T follicular helper cell (primary cell): ENCODE results near the gene HPCAL1.
"Not testable (repeated sequence)": the region's sequence is repeated elsewhere in the genome, so short reads cannot be mapped to it uniquely, and the experiment has no call there.

Source experiments
- DNase-seq: peaks from one replicate; pipeline ENCODE4 v3.0.0-alpha.2; 2020; ENCODE audit warnings: low read depth

HPCAL1 gene

DNA sequence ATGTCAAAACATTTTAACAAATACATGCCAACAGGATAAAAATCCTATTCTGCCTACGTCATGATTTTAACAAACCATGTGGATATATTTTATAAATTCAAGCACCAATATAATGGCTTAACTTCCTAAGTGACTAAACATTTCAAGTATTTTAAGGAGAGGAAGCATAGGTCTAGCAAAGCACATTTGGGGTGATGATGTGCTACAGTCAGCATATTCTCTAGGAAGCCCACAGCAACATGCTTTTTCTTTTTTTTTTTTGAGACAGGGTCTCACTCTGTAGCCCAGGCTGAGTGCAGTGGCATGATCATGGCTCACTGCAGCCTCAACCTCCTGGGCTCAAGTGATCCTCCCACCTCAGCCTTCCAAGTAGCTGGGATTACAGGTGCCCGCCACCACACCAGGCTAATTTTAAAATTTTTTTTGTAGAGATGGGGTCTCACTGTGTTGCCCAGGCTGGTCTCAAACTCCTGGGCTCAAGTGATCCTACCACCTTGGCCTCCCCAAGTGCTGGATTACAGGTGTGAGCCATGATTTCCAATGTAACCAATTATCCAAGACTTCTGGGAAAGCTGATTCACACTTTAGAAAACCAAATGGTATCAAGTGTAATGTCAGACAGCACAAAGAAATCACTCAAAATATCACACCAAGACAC is 139.9 kb downstream of the HPCAL1 start:
- not testable (repeated sequence) for DNase-seq

DNA sequence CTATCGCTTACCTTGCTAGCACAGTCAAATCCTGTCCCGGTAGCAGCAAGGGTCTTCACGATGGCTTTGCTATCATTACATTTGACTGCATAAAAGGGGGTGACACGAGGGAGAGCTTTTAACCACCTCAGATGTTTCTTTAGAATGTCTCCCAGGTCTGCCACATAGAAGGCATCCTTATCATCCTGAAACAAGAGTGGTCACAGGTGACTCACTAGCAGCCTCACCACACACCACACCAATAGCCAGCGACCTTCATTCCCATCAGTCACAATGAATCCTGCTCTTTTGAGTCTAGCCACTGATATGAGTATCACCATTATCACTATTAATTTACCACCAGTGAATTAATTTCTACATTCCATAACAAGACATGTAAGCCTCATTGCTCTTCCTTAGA is 141.8 kb downstream of the HPCAL1 start:
- no peak for DNase-seq

DNA sequence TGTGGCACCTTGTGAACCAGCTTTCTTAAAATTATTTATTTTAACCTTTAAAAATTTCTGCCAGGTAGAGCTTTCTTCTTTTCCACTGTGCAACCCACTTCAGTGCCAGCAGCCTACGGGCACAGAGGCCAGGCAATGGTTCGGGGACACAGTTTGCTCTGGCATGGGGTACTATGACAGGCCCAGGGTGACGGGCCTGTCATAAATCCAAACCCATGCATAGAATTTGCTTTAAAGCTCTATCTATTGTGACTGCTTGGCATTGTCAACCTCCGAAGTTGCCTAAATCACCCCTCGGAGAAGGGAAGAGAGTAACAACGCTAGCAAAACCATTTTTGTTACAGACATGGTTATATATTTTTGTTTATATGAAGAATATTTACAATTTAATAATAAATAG is 143.9 kb downstream of the HPCAL1 start:
- DNase-seq = no peak

DNA sequence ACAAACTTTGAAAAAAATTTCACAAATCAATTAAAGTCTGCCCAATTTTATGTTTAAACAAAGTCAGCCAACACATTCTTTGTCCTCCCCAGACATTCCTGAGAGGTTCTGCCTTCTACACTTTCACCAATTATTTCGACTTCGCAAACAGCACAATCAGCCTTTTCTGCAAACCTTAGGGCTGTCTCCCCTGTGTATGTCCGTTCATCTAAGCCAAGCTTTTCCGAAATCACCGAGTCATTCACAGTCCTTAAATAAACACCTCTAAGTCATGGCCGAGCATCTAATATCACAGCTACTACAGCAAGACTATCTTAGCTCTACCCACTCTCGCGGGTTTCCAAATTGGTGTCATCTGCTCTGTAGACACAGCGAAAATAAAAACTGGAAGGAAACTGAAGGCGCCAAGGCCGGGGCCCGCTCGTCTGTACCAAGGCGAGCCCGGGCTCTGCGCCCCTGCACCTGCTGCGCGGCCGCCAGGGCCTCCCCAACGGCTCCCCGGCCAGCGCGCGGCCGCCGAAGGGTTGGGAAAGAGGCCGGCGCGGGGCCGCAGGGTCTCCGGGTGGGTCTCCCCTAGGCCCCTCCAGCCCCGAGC is 144.7 kb downstream of the HPCAL1 start:
- peak; percentile 19 for DNase-seq

DNA sequence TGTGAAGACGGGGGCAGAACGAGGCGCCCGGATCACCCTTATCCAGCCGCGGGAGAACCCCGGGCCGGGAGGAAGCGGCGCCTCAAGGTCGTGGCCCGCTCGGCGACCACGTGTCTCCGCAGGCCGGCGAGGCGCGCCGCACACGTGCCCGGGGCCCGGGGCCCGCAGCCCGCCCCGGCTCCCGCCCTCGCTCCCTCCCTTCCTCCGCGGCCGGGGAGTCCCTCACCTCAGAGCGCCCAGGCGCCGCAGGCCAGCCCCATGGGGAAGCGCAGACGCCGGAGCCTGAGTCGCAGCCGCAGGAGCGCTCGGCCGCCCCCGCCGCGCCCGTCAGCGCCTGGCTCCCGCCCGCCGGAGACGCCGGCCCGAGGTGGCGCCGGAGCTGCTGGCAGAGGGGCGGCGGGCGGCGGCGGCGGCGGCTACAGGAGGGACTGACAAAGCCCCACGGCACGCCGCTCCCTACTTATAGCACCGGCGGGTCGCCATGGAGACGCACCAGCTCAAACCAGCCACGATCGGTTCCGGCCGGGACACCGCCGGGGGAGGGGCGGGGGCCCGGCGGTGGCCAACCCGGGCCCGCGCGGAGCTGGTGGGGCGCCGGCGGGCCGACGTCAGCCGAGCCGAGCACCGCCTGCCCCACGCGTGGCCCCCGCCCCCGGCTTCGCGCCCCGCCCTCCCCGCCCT is 145.3 kb downstream of the HPCAL1 start, which contains the start of gene ODC1:
ODC1 (minus strand) TSS at position 433 of the 681 bp plus-strand sequence. CDS start 3,295 bp downstream, outside the sequence.
- peak; percentile 97 for DNase-seq

DNA sequence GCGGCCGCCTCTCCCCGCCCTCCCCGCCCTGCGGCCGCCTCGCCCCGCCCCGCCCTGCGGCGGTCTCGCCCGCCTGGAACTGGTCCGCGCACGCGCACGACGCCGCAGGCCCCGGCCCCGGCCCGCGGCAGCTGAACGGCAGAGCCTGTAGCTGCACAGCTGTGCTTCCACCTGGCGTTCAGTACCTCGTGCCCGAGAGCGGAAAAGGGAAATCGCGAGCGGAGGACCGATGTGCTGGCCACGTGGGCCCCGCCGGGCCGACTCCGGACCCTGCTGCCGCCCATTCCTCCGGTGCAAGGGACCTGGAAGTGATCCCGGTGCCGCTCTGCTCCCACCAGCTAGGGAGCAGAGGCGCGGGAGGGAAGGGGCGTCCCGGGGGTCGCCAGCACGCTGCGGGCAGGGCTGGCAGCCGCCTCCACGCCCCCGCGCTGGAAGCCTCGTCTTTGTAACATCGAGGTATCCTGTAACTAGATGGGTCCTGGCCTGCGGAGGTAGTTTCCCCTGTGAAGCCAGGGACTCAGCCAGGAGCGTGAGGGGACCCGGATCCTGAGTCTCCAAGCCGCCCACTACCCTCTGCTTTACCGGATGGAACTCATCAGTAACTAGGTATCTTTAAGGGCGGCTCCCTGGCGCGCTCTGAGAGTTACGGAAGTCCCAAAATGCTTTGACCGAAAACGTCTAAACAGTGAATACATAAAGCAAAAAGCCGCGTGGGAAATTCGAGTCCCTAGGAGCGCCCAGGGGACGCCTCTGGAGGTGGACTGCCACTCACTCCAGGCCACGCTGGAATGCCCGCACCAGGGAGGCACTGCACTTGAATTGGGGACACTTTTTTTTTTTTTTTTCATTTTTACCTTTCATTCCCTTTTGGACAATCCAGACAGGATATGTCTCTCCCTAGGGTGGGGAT is 146.1 kb downstream of the HPCAL1 start:
- peak; percentile 91 for DNase-seq

DNA sequence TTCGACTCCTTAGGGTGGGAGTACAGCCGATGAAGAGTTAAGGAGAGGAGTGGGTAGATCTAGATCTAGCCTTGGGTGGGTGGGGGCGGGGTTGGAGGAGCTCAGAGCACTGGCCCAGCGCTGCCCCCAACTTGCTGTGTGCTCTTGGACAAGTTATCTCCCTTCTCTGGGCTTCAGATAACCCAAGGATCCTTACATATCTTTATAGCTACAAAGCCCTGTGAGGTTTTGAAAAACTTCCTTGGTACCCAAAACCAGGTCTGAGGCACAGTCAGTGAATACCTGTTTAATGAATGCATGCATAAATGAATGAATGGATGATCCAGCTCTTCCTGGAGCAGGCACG is 146.8 kb downstream of the HPCAL1 start:
- no peak for DNase-seq

DNA sequence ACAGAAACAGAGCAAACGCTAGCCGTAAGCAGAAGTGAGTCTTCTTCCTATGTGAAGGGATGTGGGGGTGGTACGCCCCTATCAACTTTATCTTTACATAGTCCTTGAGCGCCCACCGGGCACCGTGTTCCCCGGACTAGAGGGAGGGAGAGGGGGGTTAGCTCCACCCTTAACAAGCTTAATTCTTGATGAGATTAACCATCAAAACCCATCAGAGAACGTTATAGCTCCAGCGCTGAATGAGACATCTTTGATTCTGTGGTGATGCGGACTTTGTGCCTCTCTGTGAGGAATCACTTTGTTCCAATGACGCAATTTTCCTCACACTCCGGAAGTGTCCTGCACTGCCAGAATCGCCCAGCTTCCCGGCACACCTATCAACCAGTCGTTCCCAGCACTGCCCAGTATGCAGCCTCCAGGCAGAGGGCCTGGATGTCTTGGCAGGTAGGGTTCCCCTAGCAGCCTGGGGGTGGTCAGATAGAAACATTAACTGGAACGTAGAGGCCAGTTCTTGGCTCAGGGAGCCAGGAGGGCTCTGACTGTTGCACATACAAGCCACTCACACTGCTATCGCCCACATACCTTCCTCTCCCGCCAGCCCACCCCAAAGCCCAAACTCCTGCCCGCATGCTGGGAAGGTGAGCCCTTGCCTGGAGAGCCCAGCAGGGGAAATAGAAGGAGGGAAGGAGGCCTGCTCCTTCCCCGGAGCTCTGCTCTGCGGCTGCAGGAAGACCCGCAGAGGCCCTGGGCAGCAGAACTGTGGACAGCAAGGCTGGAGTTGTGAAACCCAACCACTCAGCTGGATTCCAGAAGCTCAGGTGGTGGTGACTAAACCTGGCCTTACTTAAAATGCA is 147.4 kb downstream of the HPCAL1 start:
- no peak for DNase-seq

DNA sequence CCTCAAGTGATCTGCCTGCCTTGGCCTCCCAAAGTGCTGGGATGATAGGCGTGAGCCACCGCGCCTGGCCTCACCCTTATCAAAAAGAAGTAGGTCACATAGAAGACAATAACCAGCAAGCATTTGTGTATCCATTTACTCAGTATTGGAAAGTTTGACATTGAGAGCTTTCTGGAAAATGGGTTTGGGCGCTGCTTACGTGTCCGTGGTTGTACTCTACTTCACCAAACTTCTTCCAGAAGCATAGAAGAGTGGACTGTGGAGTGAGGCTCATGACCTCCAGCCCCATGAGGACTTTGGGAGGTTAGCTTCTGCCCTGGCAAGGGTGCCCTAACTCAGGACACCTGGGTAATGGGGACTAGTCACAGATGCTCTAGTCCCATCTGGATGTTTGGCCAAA is 149.1 kb downstream of the HPCAL1 start:
- DNase-seq = no peak

DNA sequence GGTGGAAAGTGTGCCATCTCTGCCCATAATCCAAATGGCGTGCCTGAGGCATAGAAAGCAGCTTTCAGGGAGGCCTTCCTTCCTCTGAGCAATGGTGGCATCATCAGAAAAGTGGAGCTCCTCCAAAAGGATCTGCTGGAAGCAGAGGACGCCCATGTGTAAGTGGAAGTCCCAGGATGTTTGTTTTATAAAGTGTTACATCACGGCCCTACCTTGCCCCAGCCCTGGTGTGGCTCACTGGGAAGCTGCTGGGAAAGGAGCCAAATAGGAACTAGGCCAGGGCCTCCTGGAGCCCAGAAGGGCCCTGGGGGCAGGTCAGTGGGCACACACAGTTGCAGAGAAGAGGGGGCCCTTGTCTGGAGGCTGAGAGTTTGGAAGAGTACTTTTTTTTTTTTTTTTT is 149.6 kb downstream of the HPCAL1 start:
- DNase-seq = no peak

DNA sequence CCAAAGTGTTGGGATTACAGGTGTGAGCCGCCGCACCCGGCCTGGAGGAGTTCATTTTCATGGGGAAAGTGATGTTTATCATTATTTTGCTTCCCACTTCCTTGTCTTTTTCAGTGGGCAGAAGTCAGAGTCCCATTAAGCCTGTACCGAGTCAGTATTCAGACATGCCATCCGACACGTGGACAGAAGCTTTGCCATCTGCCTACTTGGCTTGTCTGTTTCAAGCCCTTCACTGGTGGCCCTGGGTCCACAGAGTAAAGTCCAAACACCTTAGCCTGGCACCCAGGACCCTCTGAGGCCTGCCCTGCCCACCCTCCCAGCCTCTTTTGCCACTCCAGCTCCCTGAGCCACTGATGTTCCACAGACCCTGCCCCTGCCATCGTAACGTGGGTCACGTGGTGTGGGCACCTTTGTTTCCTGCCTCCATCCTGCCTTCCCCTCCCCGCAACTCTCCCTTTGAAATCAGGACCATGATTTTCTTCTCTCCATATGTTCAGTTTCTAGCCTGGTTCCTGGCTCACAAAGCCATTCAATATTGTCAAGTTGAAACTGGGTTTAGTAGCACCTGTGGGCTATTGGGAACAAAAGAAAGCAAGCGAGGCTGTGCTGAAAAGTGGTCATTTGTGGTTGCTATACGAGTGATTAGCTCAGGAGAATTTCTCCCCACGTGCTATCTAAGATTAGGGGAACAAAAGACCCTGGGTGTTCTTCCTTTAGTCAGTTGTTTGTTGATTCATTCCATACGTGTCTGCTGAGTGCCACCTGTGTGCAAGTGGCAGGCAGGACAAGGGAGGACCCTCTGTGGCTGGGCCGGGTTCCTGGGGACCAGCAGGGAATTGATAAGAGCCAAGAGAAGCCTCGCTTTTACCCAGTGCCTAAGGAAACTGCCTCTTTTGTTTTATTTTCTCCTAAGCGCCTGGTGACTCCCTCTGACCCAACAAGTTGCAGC is 150.5 kb downstream of the HPCAL1 start:
- no peak for DNase-seq

DNA sequence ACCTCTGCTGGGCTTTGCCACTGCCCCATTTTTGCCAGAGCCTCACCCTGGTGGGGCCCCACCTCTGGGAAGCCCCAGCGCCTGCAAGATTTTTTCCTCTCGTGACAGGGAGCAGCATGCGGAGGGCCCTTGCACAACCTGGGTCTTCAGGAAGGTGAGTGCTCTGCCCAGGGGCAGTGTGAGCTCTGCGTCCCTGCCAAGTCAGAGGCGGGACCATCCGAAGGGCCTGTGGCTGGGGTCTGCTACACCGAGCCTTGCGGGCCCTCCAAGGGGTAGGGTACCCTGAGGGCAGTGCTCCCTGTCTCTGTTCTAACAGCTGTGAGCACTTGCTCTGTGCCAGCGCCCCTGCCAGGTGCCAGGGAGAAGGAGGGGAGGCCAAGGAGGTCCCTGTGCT is 151.2 kb downstream of the HPCAL1 start:
- DNase-seq = no peak

DNA sequence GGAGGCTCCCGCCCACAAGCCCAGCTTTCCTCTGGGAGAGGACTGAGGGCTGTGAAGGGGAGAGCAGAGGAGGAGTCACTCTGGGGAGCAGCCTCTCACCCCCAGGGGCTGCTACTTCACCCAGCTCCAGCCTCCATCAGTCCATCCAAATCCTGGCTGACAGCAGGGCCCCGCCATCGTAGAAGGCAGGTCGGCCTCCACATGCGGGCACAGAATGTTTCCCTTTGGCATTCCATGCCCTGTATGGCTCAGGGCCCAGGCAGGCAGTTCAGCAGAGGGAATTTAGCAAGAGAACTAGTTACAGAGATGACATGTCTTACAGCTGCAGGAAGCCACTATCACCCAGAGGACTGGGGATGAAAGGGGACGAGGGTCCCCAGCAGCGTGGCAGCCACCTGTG is 151.8 kb downstream of the HPCAL1 start:
- no peak for DNase-seq

DNA sequence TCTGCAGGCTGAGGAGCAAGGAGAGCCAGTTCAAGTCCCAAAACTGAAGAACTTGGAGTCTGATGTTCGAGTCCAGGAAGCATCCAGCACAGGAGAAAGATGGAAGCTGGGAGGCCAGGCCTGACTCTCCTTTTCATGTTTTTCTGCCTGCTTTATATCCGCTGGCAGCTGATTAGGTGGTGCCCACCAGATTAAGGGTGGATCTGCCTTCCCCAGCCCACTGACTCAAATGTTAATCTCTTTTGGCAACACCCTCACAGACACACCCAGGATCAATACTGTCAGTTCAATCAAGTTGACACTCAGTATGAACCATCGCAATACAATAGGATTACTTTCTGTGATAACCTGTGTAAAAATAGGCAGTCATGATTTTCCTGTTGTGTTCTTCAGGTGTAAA is 154.5 kb downstream of the HPCAL1 start:
- DNase-seq = not testable (repeated sequence)

DNA sequence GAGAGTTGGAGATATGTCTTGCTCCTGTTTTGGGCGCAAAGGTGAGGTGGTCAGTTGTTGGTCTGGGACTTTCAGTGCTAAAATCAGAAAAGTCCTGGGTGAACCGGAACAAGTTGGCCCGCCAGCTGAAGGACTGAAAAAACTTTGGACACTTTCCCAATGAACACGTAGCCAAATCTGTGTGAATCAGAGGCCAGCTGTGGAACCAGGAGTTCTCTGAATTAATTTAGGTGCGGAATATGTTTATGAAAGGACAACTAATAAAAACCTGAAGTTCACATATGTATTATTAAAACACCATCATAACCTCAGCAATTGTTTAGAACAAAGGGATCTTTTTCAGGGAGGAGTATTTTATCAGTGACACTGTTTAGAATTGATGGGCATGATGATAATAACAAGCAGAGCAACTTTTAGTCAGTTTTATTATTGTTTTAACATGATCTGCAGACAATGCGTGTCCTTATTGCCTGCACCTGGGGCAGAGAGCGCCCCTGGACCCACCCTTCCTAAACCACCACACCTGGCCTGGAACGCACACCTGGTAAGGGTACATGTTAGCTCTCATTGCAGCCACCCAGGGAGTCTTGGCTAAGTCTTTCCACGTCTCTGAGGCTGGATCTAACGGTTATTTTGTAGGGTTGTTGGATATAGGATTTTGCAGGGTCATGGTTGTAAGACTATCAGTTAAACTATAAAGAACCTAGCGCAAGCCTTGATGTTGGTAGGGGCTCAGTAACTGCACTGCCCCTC is 155.3 kb downstream of the HPCAL1 start:
- DNase-seq = no peak

DNA sequence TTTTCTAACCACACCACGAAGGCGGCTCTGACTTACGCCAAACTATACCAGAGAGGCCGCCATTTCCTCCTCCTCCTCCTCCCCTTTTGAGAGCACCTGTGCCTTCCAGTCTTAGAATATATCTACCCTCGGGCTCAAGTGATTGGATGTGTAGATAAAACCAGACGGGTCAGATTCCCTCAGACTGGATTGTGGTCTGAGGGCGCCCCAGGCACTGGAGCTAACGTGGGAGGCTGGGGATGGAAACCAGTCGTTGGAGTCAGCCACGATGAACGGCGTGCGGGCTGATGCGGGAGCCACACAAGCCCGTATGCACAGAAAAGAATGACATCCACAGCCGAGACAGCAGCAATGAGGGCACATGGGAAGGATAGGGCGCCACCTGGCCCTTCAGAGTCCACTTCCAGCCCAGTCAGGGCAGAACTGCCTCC is 157.7 kb downstream of the HPCAL1 start:
- DNase-seq = no peak

DNA sequence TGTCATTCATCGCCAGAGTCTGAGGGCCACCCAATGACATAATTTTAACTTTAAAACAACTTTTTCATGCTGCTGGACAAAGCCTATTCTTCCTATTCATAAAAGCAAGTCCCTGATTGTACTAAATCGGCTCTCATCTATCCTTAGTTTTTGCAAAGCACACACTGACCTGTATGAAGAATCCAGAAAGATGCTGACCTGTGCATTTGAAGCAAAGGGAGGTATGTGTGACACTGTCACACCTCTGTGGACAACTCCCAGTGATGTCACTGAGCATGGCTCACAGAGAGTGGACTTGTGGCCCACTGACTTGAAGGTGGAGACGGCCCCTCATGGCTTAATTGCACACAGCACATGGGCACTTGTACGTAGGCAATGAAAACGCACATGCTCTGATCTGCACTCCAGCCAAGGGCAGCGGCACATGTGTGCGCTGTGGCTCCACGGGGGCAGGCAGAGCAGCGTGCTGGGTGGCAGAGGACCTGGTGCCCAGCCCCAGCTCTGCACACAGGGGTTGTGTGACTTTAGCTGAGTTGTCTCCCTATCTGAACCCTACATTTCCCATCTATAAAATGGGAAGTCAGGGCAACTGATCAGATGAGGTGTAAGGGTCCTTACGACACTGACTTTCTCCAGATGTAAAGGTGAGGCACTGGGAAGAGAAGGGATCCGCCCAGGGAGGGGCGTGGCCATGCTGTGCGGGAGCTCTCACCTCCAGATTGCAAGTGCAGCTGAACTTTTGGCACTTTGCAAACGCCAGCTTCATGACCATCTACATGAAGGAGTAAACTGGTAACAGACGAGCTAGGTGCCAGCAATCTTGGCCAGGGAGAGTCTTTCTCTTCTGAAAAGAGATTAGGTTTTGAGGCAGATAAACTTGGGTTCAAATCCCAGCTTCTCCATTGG is 159.7 kb downstream of the HPCAL1 start:
- no peak for DNase-seq

DNA sequence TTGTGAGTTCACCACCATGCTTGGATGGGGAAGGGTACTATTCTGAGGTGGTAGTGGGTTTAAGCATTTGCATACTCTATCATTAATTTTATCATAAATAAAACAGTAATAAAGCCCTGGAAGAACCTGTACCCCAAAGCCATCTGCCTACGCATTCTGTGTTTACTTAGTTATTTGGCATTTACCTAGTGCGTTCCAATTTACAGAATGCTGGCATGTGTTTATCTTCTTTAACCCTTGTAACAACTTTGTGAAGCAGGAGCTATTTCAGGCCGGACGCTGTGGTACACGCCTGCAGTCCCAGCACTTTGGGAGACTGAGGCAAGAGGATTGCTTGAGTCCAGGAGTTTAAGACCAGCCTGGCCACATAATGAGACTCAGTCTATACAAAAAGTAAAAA is 163.2 kb downstream of the HPCAL1 start:
- DNase-seq = no peak
